WTC11 (cell line): ENCODE data around the gene CFAP20DC.

Experiments
- ATF6 ChIP-seq: sonication (generic); formaldehyde crosslinking; IDR thresholded peaks from 2 replicates; pipeline ENCODE4 v1.8.1; 2023; ENCODE audit warnings: mild to moderate bottlenecking, missing genetic modification reagents
- CTCF ChIP-seq: fragments of 200-600 bp; IDR thresholded peaks from 2 replicates; pipeline ENCODE4 v1.8.0; 2022; ENCODE audit warnings: antibody characterized with exemption
- E2F5 ChIP-seq: sonication (generic); formaldehyde crosslinking; IDR thresholded peaks from 2 replicates; pipeline ENCODE4 v1.8.1; 2022; ENCODE audit warnings: mild to moderate bottlenecking, moderate library complexity, missing genetic modification reagents
- PREB ChIP-seq: sonication (generic); formaldehyde crosslinking; IDR thresholded peaks from 2 replicates; pipeline ENCODE4 v1.8.1; 2022; ENCODE audit warnings: mild to moderate bottlenecking, missing genetic modification reagents, moderate library complexity, borderline replicate concordance
- SMAD3 ChIP-seq: sonication (generic); formaldehyde crosslinking; IDR thresholded peaks from 2 replicates; pipeline ENCODE4 v1.8.0; 2022; ENCODE audit warnings: missing genetic modification reagents, mild to moderate bottlenecking, borderline replicate concordance

- TF ChIP-seq CTCF (no peak), E2F5 (CRISPR knock-in tag) (no peak), PREB (CRISPR knock-in tag) (no peak), ATF6 (CRISPR knock-in tag) (no peak), SMAD3 (CRISPR knock-in tag) (no peak)
These were observed 255.9 kb downstream of the CFAP20DC start for GRCh38 chr3:58793938-58794337.
